ENCODE data around the gene TNS4.

The TNS4 gene

DNA sequence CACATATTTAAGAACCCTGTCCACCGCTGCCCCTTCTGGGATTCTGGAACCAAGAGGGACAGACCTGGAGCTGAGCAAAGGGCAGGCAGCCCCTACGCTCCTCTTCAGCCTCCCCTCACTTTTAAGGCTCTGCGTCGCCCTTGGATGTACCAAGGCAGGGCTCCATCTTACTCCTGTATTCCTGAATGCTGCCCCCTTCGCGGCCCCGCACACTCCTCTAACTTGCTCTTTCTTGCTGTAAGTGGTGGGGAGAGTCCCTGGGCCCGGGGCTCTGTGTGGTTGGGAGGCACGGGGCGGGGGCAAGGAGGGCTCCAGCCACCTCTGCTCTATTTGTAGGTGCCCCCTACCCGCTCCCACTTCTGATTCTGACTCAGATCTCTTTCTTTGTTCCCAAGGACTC lies 1.2 kb downstream of the TNS4 start:
- TF ChIP-seq SPI1 (IDR thresholded peaks at IDR 0.05; ENCODE audit: borderline replicate concordance, low read depth): no peak
- no peak for TF ChIP-seq GABPA (IDR thresholded peaks at IDR 0.05; ENCODE audit: low read depth)
- TF ChIP-seq CTCF (IDR thresholded peaks at IDR 0.05; ENCODE audit: insufficient read depth, low read length): no peak
- TF ChIP-seq REST (IDR thresholded peaks at IDR 0.05; ENCODE audit: insufficient replicate concordance, low read depth): no peak
- TF ChIP-seq POLR2AphosphoS5 (IDR thresholded peaks at IDR 0.05; ENCODE audit: low read depth): no peak
- Histone ChIP-seq H3K27me3 (ENCODE audit: insufficient read depth, poor library complexity, severe bottlenecking) (peaks cover 19% of the 10 kb centered on the region), H3K4me3 (replicated peaks; ENCODE audit: insufficient read depth, low read length) (no peak overlapping the region), H3K27ac (replicated peaks) (no peak overlapping the region)
- DNase-seq (ENCODE audit: low read depth in 1 of 2, low spot score in 1 of 2): no peak

- TF ChIP-seq REST (IDR thresholded peaks at IDR 0.05; ENCODE audit: insufficient replicate concordance, low read depth): no peak
- TF ChIP-seq POLR2AphosphoS5 (IDR thresholded peaks at IDR 0.05; ENCODE audit: low read depth): no peak
- no peak for TF ChIP-seq CTCF (IDR thresholded peaks at IDR 0.05; ENCODE audit: insufficient read depth, low read length)
- no peak for TF ChIP-seq GABPA (IDR thresholded peaks at IDR 0.05; ENCODE audit: low read depth)
- DNase-seq (ENCODE audit: low read depth in 1 of 2, low spot score in 1 of 2): no peak
- peaks cover 19% of the 10 kb centered on the region for H3K27me3 ChIP-seq (ENCODE audit: insufficient read depth, poor library complexity, severe bottlenecking)
- H3K4me3 ChIP-seq (replicated peaks; ENCODE audit: insufficient read depth, low read length): no peak overlapping the region
- no peak overlapping the region for H3K27ac ChIP-seq (replicated peaks)
Measured at GRCh38 chr17:40499551-40500189, 1.8 kb downstream of the TNS4 start.

- TF ChIP-seq POLR2AphosphoS5 (IDR thresholded peaks at IDR 0.05; ENCODE audit: low read depth) (no peak), SPI1 (IDR thresholded peaks at IDR 0.05; ENCODE audit: borderline replicate concordance, low read depth) (no peak), CTCF (IDR thresholded peaks at IDR 0.05; ENCODE audit: insufficient read depth, low read length) (no peak), GABPA (IDR thresholded peaks at IDR 0.05; ENCODE audit: low read depth) (no peak), REST (IDR thresholded peaks at IDR 0.05; ENCODE audit: insufficient replicate concordance, low read depth) (no peak)
- Histone ChIP-seq H3K27ac (replicated peaks) (no peak overlapping the region), H3K4me3 (replicated peaks; ENCODE audit: insufficient read depth, low read length) (no peak overlapping the region), H3K27me3 (ENCODE audit: insufficient read depth, poor library complexity, severe bottlenecking) (peaks cover 19% of the 10 kb centered on the region)
- no peak for DNase-seq (ENCODE audit: low read depth in 1 of 2, low spot score in 1 of 2)
Measured at GRCh38 chr17:40498281-40499084, 2.9 kb downstream of the TNS4 start.

Measured in HL-60 (cell line).